ENCODE data around the gene SLF2. TPM values are rescaled to one million over a fixed set of nuclear protein-coding genes. Genes with fewer than 3 reads are reported as not detected.

Gene SLF2
- total RNA-seq, 1 experiment from 2014 or later = 23.1 TPM

GRCh38 chr10:100913470-100913865 is 705 bp downstream of the SLF2 start:
- Histone ChIP-seq H3K27me3 (ENCODE audit: insufficient read depth, low read length) (no peaks in the 10 kb centered on the region), H2BK20ac (ENCODE audit: low read depth, low read length, poor library complexity, severe bottlenecking) (no peak overlapping the region), H3K23me2 (ENCODE audit: insufficient read length, low read depth, low read length, poor library complexity, severe bottlenecking) (peaks cover 3% of the 10 kb centered on the region), H3K79me2 (ENCODE audit: insufficient read depth, low read length) (peaks cover 4% of the 10 kb centered on the region; the same call in 1 of the 2 replicates), H2AFZ (ENCODE audit: low read length) (no peak overlapping the region), H2BK15ac (ENCODE audit: low read depth, low read length) (no peak overlapping the region), H3K56ac (ENCODE audit: insufficient read length, low read depth, low read length) (no peak overlapping the region), H3K79me1 (ENCODE audit: insufficient read depth, low read depth, low read length, poor library complexity, severe bottlenecking) (peaks cover 7% of the 10 kb centered on the region), H4K5ac (ENCODE audit: insufficient read length, low read depth, low read length) (no peak overlapping the region), H2BK120ac (ENCODE audit: low read depth, low read length, poor library complexity, severe bottlenecking) (no peak overlapping the region), H3K4me1 (ENCODE audit: insufficient read depth, low read length) (no peaks in the 10 kb centered on the region; the same call in 1 of the 2 replicates), H2BK5ac (ENCODE audit: insufficient read length, low read length) (no peak overlapping the region), H4K91ac (ENCODE audit: insufficient read length, low read depth, low read length) (no peak overlapping the region), H3K23ac (ENCODE audit: insufficient read length, low read depth, low read length) (no peak overlapping the region), H3T11ph (ENCODE audit: low read length) (no peak overlapping the region), H4K20me1 (ENCODE audit: control insufficient read depth, insufficient read depth, insufficient read length) (no peaks in the 10 kb centered on the region), H3K14ac (ENCODE audit: insufficient read depth, low read length) (no peak overlapping the region), H2BK12ac (ENCODE audit: insufficient read length, low read depth, low read length) (no peak overlapping the region), H3K18ac (ENCODE audit: insufficient read length, low read depth, low read length) (no peak overlapping the region), H3K9ac (ENCODE audit: extremely low read depth, insufficient read length, low read length) (peak overlapping the region; percentile 47), H3K9me3 (ENCODE audit: control insufficient read depth, low read depth, low read length) (no peaks in the 10 kb centered on the region), H4K8ac (replicated peaks; ENCODE audit: insufficient read length, low read depth, low read length) (no peak overlapping the region), H3K4ac (ENCODE audit: low read depth, low read length) (no peak overlapping the region), H3K4me2 (ENCODE audit: insufficient read depth, insufficient read length, low read length) (peak overlapping the region; percentile 91), H2AK5ac (ENCODE audit: insufficient read length, low read length) (no peak overlapping the region), H3K27ac (ENCODE audit: insufficient read length, low read depth, low read length) (no peak overlapping the region)
- H3K27ac Mint-ChIP-seq = peak overlapping the region in 2 of 3 experiments; percentile 94 to 98; a peak in 2 of 7 replicates
- no peak for DNase-seq
- no peaks in the 10 kb centered on the region for H3K27me3 Mint-ChIP-seq (ENCODE audit: low read depth)
- H3K9me3 Mint-ChIP-seq = no peaks in the 10 kb centered on the region
- H3K36me3 Mint-ChIP-seq (ENCODE audit: insufficient read depth in 1 of 3, low read depth in 3 of 3) = peaks cover 6 to 20% (median 18%) of the 10 kb centered on the region in 3 experiments; a peak in 6 of 7 replicates
- peak overlapping the region; percentile 98 for H3K4me3 Mint-ChIP-seq
- WGBS (ENCODE audit: extremely low coverage, insufficient read length, low lambda C conversion rate) = no CpG with 5 or more reads among the region's 10 CpGs
- H3K4me1 Mint-ChIP-seq = peaks cover 29 to 31% of the 10 kb centered on the region in 2 experiments
- no peak for TF ChIP-seq CTCF (conservative IDR thresholded peaks at IDR 0.05)

Measured in H9 (cell line).